ENCODE results near the gene MAMDC4. TPM values are rescaled to one million over a fixed set of nuclear protein-coding genes. Genes with fewer than 3 reads are reported as not detected.

Gene MAMDC4
- total RNA-seq, 1 donor from 2014 or later: 8.5 TPM

- Histone ChIP-seq H3K27me3 (ENCODE audit: insufficient read depth, low read length) (no peaks in the 10 kb centered on the region), H3K79me2 (ENCODE audit: insufficient read depth, low read length) (peaks cover 27% of the 10 kb centered on the region), H3K4me2 (ENCODE audit: low read length) (no peak overlapping the region), H3K4me1 (ENCODE audit: insufficient read depth, low read length) (peaks cover 13% of the 10 kb centered on the region), H3K36me3 (ENCODE audit: insufficient read depth, low read length) (peaks cover 4% of the 10 kb centered on the region), H3K4me3 (ENCODE audit: insufficient read depth, low read depth, low read length) (no peak overlapping the region), H4K20me1 (ENCODE audit: insufficient read depth, low read length) (peaks cover 58% of the 10 kb centered on the region), H3K9ac (ENCODE audit: low read length) (no peak overlapping the region), H3K27ac (ENCODE audit: low read depth, low read length) (no peak overlapping the region), H3K9me3 (ENCODE audit: insufficient read depth, low read depth, low read length) (no peaks in the 10 kb centered on the region), H2AFZ (ENCODE audit: low read depth, low read length) (no peak overlapping the region)
- Mint-ChIP-seq H3K36me3 (ENCODE audit: low read depth, unreplicated experiment) (peaks cover 1% of the 10 kb centered on the region), H3K4me1 (ENCODE audit: low read depth, unreplicated experiment) (peaks cover 6% of the 10 kb centered on the region), H3K4me3 (ENCODE audit: unreplicated experiment) (no peak overlapping the region), H3K9me3 (ENCODE audit: unreplicated experiment) (no peaks in the 10 kb centered on the region), H3K27me3 (ENCODE audit: low read depth, unreplicated experiment) (no peaks in the 10 kb centered on the region), H3K27ac (ENCODE audit: unreplicated experiment) (peak overlapping the region; percentile 41)
- DNase-seq (ENCODE audit: low read depth): no peak
- TF ChIP-seq, protein P1, sequence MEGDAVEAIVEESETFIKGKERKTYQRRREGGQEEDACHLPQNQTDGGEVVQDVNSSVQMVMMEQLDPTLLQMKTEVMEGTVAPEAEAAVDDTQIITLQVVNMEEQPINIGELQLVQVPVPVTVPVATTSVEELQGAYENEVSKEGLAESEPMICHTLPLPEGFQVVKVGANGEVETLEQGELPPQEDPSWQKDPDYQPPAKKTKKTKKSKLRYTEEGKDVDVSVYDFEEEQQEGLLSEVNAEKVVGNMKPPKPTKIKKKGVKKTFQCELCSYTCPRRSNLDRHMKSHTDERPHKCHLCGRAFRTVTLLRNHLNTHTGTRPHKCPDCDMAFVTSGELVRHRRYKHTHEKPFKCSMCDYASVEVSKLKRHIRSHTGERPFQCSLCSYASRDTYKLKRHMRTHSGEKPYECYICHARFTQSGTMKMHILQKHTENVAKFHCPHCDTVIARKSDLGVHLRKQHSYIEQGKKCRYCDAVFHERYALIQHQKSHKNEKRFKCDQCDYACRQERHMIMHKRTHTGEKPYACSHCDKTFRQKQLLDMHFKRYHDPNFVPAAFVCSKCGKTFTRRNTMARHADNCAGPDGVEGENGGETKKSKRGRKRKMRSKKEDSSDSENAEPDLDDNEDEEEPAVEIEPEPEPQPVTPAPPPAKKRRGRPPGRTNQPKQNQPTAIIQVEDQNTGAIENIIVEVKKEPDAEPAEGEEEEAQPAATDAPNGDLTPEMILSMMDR (IDR thresholded peaks at IDR 0.05; ENCODE audit: insufficient read depth, low read depth, low read length): no peak
- no peak for TF ChIP-seq EZH2 (IDR thresholded peaks at IDR 0.05; ENCODE audit: insufficient read depth, low read length)
- no peak for FAIRE-seq
Observed at GRCh38 chr9:136860933-136861873, 9.1 kb downstream of the MAMDC4 start.

DNA sequence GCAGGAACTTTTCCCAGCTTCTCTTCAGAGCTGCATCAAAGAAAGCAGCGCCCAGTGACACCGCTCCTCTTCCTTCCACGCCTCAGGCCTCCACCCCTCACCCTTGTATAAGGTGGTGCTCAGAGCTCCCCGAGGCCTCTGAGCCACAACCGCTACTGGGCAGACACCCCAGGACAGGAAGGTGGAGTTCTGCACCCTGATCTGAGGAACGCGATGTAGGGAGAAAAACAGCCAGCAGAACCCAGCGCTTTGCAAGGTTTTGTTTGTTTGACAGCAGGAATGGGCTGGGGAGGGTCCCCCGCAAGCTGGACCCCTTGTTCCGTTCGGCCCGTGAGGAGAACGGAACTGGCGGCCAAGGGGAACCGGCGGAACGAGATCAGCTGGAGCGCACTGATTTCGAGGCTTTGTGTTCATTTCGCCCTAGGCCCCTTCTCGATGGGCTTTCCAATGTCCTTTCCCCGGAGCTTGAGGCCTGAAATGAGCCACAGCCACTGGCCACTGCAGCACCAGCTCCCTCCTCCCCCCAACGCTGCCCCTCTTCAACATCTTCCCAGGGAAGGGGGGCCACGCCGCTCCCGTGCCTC is 9.8 kb downstream of the MAMDC4 start:
- peaks cover 58% of the 10 kb centered on the region for H4K20me1 ChIP-seq (ENCODE audit: insufficient read depth, low read length)
- no peak overlapping the region for H3K9ac ChIP-seq (ENCODE audit: low read length)
- H3K27ac Mint-ChIP-seq (ENCODE audit: unreplicated experiment): no peak overlapping the region
- H3K4me3 Mint-ChIP-seq (ENCODE audit: unreplicated experiment): no peak overlapping the region
- no peaks in the 10 kb centered on the region for H3K27me3 ChIP-seq (ENCODE audit: insufficient read depth, low read length)
- FAIRE-seq (no peak), DNase-seq (ENCODE audit: low read depth) (no peak)
- no peak overlapping the region for H3K4me3 ChIP-seq (ENCODE audit: insufficient read depth, low read depth, low read length)
- no peak overlapping the region for H3K4me2 ChIP-seq (ENCODE audit: low read length)
- H3K4me1 ChIP-seq (ENCODE audit: insufficient read depth, low read length): peaks cover 13% of the 10 kb centered on the region
- no peaks in the 10 kb centered on the region for H3K9me3 Mint-ChIP-seq (ENCODE audit: unreplicated experiment)
- no peaks in the 10 kb centered on the region for H3K27me3 Mint-ChIP-seq (ENCODE audit: low read depth, unreplicated experiment)
- no peak overlapping the region for H2AFZ ChIP-seq (ENCODE audit: low read depth, low read length)
- H3K79me2 ChIP-seq (ENCODE audit: insufficient read depth, low read length): peaks cover 27% of the 10 kb centered on the region
- no peak for TF ChIP-seq EZH2 (IDR thresholded peaks at IDR 0.05; ENCODE audit: insufficient read depth, low read length)
- TF ChIP-seq, protein P1 (IDR thresholded peaks at IDR 0.05; ENCODE audit: insufficient read depth, low read depth, low read length): no peak
- H3K4me1 Mint-ChIP-seq (ENCODE audit: low read depth, unreplicated experiment): peaks cover 6% of the 10 kb centered on the region
- H3K27ac ChIP-seq (ENCODE audit: low read depth, low read length): no peak overlapping the region
- peaks cover 4% of the 10 kb centered on the region for H3K36me3 ChIP-seq (ENCODE audit: insufficient read depth, low read length)
- H3K9me3 ChIP-seq (ENCODE audit: insufficient read depth, low read depth, low read length): no peaks in the 10 kb centered on the region
- H3K36me3 Mint-ChIP-seq (ENCODE audit: low read depth, unreplicated experiment): peaks cover 1% of the 10 kb centered on the region
